H9 (cell line): ENCODE results near the gene TSHZ1. TPM values are rescaled to one million over a fixed set of nuclear protein-coding genes. Genes with fewer than 3 reads are reported as not detected.

Experiments
- DNase-seq: peaks from one replicate; pipeline ENCODE4 v3.0.0-alpha.2; 2017
- H2AFZ ChIP-seq: one replicate; pipeline ENCODE4 v1.6.1; 2013; ENCODE audit warnings: mild to moderate bottlenecking, low read length, control low read depth, moderate library complexity
- H2AK5ac ChIP-seq: 2 replicates; pipeline ENCODE4 v1.6.1; 2013; ENCODE audit warnings: low read length, control low read depth, mixed read lengths; ENCODE audit not compliant: insufficient read length
- H2BK120ac ChIP-seq: one replicate; pipeline ENCODE4 v1.6.1; 2013; ENCODE audit warnings: low read depth, mild to moderate bottlenecking, low read length, control low read depth, inconsistent platforms; ENCODE audit not compliant: poor library complexity, severe bottlenecking
- H2BK12ac ChIP-seq: 2 replicates; pipeline ENCODE4 v1.6.1; 2013; ENCODE audit warnings: low read length, control low read depth, mixed read lengths, low read depth; ENCODE audit not compliant: insufficient read length
- H2BK15ac ChIP-seq: 2 replicates; pipeline ENCODE4 v1.6.1; 2013; ENCODE audit warnings: low read depth, low read length, control low read depth
- H2BK20ac ChIP-seq: one replicate; pipeline ENCODE4 v1.6.1; 2013; ENCODE audit warnings: low read depth, mild to moderate bottlenecking, low read length, control low read depth, inconsistent platforms; ENCODE audit not compliant: poor library complexity, severe bottlenecking
- H2BK5ac ChIP-seq: 2 replicates; pipeline ENCODE4 v1.6.1; 2013; ENCODE audit warnings: low read length, control low read depth, mixed read lengths; ENCODE audit not compliant: insufficient read length
- H3K14ac ChIP-seq: 2 replicates; pipeline ENCODE4 v1.6.1; 2013; ENCODE audit warnings: low read length, control low read depth; ENCODE audit not compliant: insufficient read depth
- H3K18ac ChIP-seq: 2 replicates; pipeline ENCODE4 v1.6.1; 2013; ENCODE audit warnings: low read depth, mild to moderate bottlenecking, mixed read lengths, low read length, control low read depth; ENCODE audit not compliant: insufficient read length
- H3K23ac ChIP-seq: 2 replicates; pipeline ENCODE4 v1.6.1; 2013; ENCODE audit warnings: low read length, control low read depth, mixed read lengths, low read depth; ENCODE audit not compliant: insufficient read length
- H3K23me2 ChIP-seq: 2 replicates; pipeline ENCODE4 v1.6.1; 2013; ENCODE audit warnings: low read depth, mild to moderate bottlenecking, mixed read lengths, low read length, control low read depth; ENCODE audit not compliant: insufficient read length, poor library complexity, severe bottlenecking
- H3K27ac ChIP-seq: 2 replicates; pipeline ENCODE4 v1.5.1; 2013; ENCODE audit warnings: low read length, control low read depth, mixed read lengths, low read depth; ENCODE audit not compliant: insufficient read length
- H3K27me3 ChIP-seq: 2 replicates; pipeline ENCODE4 v1.6.1; 2013; ENCODE audit warnings: low read length, control low read depth, inconsistent platforms; ENCODE audit not compliant: insufficient read depth
- H3K4ac ChIP-seq: 2 replicates; pipeline ENCODE4 v1.6.1; 2013; ENCODE audit warnings: low read depth, mild to moderate bottlenecking, control low read depth, inconsistent platforms, low read length, moderate library complexity
- H3K4me1 ChIP-seq: 2 replicates; pipeline ENCODE4 v1.6.1; 2013; ENCODE audit warnings: low read length, control low read depth, inconsistent platforms; ENCODE audit not compliant: insufficient read depth
- H3K4me2 ChIP-seq: 2 replicates; pipeline ENCODE4 v1.6.1; 2013; ENCODE audit warnings: low read length, control low read depth, mixed read lengths; ENCODE audit not compliant: insufficient read length, insufficient read depth
- H3K56ac ChIP-seq: 2 replicates; pipeline ENCODE4 v1.6.1; 2013; ENCODE audit warnings: low read depth, mild to moderate bottlenecking, mixed read lengths, low read length, control low read depth; ENCODE audit not compliant: insufficient read length
- H3K79me1 ChIP-seq: 2 replicates; pipeline ENCODE4 v1.6.1; 2013; ENCODE audit warnings: low read depth, mild to moderate bottlenecking, moderate library complexity, low read length, control low read depth, inconsistent platforms; ENCODE audit not compliant: insufficient read depth, poor library complexity, severe bottlenecking
- H3K79me2 ChIP-seq: 2 replicates; pipeline ENCODE4 v1.6.1; 2013; ENCODE audit warnings: low read length, control low read depth, inconsistent platforms; ENCODE audit not compliant: insufficient read depth
- H3K9ac ChIP-seq: 2 replicates; pipeline ENCODE4 v1.6.1; 2013; ENCODE audit warnings: low read length, control low read depth, mixed read lengths; ENCODE audit not compliant: insufficient read length; ENCODE audit errors: extremely low read depth
- H3K9me3 ChIP-seq: one replicate; pipeline ENCODE4 v1.6.1; 2013; ENCODE audit warnings: low read depth, low read length, inconsistent platforms; ENCODE audit not compliant: control insufficient read depth
- H3T11ph ChIP-seq: one replicate; pipeline ENCODE4 v1.6.1; 2013; ENCODE audit warnings: mild to moderate bottlenecking, low read length, control low read depth, inconsistent platforms
- H4K20me1 ChIP-seq: one replicate; pipeline ENCODE4 v1.6.1; 2013; ENCODE audit not compliant: control insufficient read depth, insufficient read length, insufficient read depth
- H4K5ac ChIP-seq: 2 replicates; pipeline ENCODE4 v1.6.1; 2013; ENCODE audit warnings: low read depth, mild to moderate bottlenecking, mixed read lengths, low read length, control low read depth; ENCODE audit not compliant: insufficient read length
- H4K8ac ChIP-seq: replicated peaks from 2 replicates; pipeline ENCODE4 v1.6.1; 2013; ENCODE audit warnings: low read length, control low read depth, mixed read lengths, low read depth; ENCODE audit not compliant: insufficient read length
- H4K91ac ChIP-seq: 2 replicates; pipeline ENCODE4 v1.6.1; 2013; ENCODE audit warnings: low read depth, mild to moderate bottlenecking, moderate library complexity, mixed read lengths, low read length, control low read depth; ENCODE audit not compliant: insufficient read length
- H3K27ac Mint-ChIP-seq, 3 experiments: 2 replicates in 2 of 3; 3 replicates in 1 of 3; pipeline ENCODE4 v1.8.0; 2020 to 2021; ENCODE audit warnings: mixed read lengths in 3 of 3, mild to moderate bottlenecking in 1 of 3, moderate library complexity in 1 of 3
- H3K27me3 Mint-ChIP-seq: 2 replicates; pipeline ENCODE4 v1.8.0; 2021; ENCODE audit warnings: low read depth, mild to moderate bottlenecking, moderate library complexity, mixed read lengths
- H3K36me3 Mint-ChIP-seq, 3 experiments: 2 replicates in 2 of 3; 3 replicates in 1 of 3; pipeline ENCODE4 v1.8.0; 2020 to 2021; ENCODE audit warnings: low read depth in 3 of 3, mixed read lengths in 3 of 3; ENCODE audit not compliant: insufficient read depth in 1 of 3
- H3K4me1 Mint-ChIP-seq, 2 experiments: 2 replicates each; pipeline ENCODE4 v1.8.0; 2020; ENCODE audit warnings: mixed read lengths in 2 of 2
- H3K4me3 Mint-ChIP-seq, 2 experiments: 2 replicates in 1 of 2; 3 replicates in 1 of 2; pipeline ENCODE4 v1.8.0; 2020 to 2021; ENCODE audit warnings: mild to moderate bottlenecking in 2 of 2, mixed read lengths in 2 of 2, moderate library complexity in 1 of 2
- H3K9me3 Mint-ChIP-seq, 2 experiments: 2 replicates in 1 of 2; 3 replicates in 1 of 2; pipeline ENCODE4 v1.8.0; 2020; ENCODE audit warnings: mild to moderate bottlenecking in 2 of 2, mixed read lengths in 2 of 2, moderate library complexity in 1 of 2
- CTCF ChIP-seq: fragments of 200-600 bp; sonication (generic); conservative IDR thresholded peaks from 3 replicates; pipeline ENCODE4 v1.8.0; 2021; ENCODE audit warnings: antibody characterized with exemption, mild to moderate bottlenecking
- WGBS: extraction: QIAGEN DNeasy Blood & Tissue Kit; methylation state at CpG from one replicate; pipeline ENCODE4 v1.1.7; 2013; ENCODE audit warnings: missing lambda C conversion rate, low lambda C conversion rate, mixed read lengths; ENCODE audit not compliant: insufficient read length; ENCODE audit errors: extremely low coverage; 5-methylcytosine and 5-hydroxymethylcytosine counted together
- total RNA-seq: library from RNA; stranded (reverse); gene quantifications from 2 replicates; pipeline ENCODE4 v1.2.1, GENCODE V29; 2021

TSHZ1 gene
- total RNA-seq, 1 experiment from 2014 or later, result 0.15 TPM

GRCh38 chr18:75183524-75183923, 27.1 kb upstream of the TSHZ1 start:
- peaks cover 2% of the 10 kb centered on the region for H3K27me3 Mint-ChIP-seq
- no peak overlapping the region for H2BK20ac ChIP-seq
- H3K23me2 ChIP-seq, result no peaks in the 10 kb centered on the region
- no peaks in the 10 kb centered on the region for H3K27me3 ChIP-seq
- H3K27ac ChIP-seq, result no peak overlapping the region
- H3T11ph ChIP-seq, result no peak overlapping the region
- peaks cover 4 to 8% of the 10 kb centered on the region in 2 experiments for H3K4me1 Mint-ChIP-seq
- no peak overlapping the region for H4K91ac ChIP-seq
- no peak overlapping the region for H2AK5ac ChIP-seq
- no peak for TF ChIP-seq CTCF
- H3K9ac ChIP-seq, result no peak overlapping the region
- H3K79me2 ChIP-seq, result no peaks in the 10 kb centered on the region
- H2BK5ac ChIP-seq, result no peak overlapping the region
- H3K4me3 Mint-ChIP-seq, result no peak overlapping the region
- H2BK120ac ChIP-seq, result no peak overlapping the region
- no peak overlapping the region for H3K4me2 ChIP-seq
- WGBS, result no CpG with 5 or more reads among the region's 5 CpGs
- H2AFZ ChIP-seq, result no peak overlapping the region
- no peak overlapping the region for H2BK12ac ChIP-seq
- no peak for DNase-seq
- no peak overlapping the region for H3K56ac ChIP-seq
- H3K4ac ChIP-seq, result no peak overlapping the region
- H3K27ac Mint-ChIP-seq, result 0 out of 7 replicates have a peak overlapping the region, but pooled peaks of 1 of the 3 experiments have one; percentile 19
- H3K9me3 Mint-ChIP-seq, result no peaks in the 10 kb centered on the region; a peak in 1 of 5 replicates
- no peaks in the 10 kb centered on the region for H3K9me3 ChIP-seq
- H3K79me1 ChIP-seq, result no peaks in the 10 kb centered on the region
- H4K5ac ChIP-seq, result no peak overlapping the region
- no peaks in the 10 kb centered on the region; a peak in 2 of 7 replicates for H3K36me3 Mint-ChIP-seq
- H4K8ac ChIP-seq, result no peak overlapping the region
- no peaks in the 10 kb centered on the region for H3K4me1 ChIP-seq
- H4K20me1 ChIP-seq, result no peaks in the 10 kb centered on the region
- H3K14ac ChIP-seq, result no peak overlapping the region
- H2BK15ac ChIP-seq, result no peak overlapping the region
- H3K23ac ChIP-seq, result no peak overlapping the region
- H3K18ac ChIP-seq, result no peak overlapping the region
